ENCODE measurements around the gene OTOF.

OTOF gene

DNA sequence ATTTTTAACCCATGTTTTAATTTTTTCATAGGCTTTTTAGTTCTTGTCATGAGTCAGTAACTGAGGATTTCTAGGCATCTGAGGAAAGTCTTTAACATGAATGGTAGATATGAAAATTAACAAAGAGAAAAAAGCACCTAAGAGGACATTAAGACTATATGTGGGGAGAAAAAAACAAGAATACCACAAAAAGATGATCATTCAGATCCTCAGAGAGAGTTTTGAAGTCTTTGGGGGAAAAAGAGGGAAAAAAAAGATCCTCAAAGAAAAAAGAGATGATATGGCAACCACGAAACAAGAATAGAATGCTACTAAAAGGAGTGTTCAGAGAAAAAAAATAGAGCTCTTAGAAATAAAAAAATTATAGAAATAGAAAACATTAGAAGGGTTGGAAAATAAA is 68.1 kb downstream of the OTOF start:
- DNase-seq (ENCODE audit: low read depth): no peak

GRCh38 chr2:26407526-26407925 is 70.4 kb downstream of the OTOF start:
- no peak for DNase-seq (ENCODE audit: low read depth)
